OCI-LY1 (cell line): ENCODE results near the gene PLGRKT.

Experiments
- CTCF ChIP-seq: fragments of 200-600 bp; sonication (generic), shearing (Covaris generic); IDR thresholded peaks from 2 replicates; pipeline ENCODE4 v1.5.1; 2017; ENCODE audit warnings: mild to moderate bottlenecking, antibody characterized with exemption, low read length, moderate library complexity, mixed read lengths
- EZH2 ChIP-seq: fragments of 200-600 bp; sonication (generic), shearing (Covaris generic); IDR thresholded peaks from 2 replicates; pipeline ENCODE4 v1.8.0; 2017; ENCODE audit warnings: borderline replicate concordance, mixed run types, mild to moderate bottlenecking, antibody characterized with exemption, low read length, moderate library complexity, mixed read lengths

- TF ChIP-seq EZH2 (no peak), CTCF (no peak)
These were observed 10.7 kb downstream of the PLGRKT start for GRCh38 chr9:5427005-5427404.
